Vagina (tissue), 2 donors: ENCODE results near the gene EXOSC2.

Experiments
- POLR2A ChIP-seq, 2 donors: fragments of 450-650 bp; IDR thresholded peaks; one replicate each; pipeline ENCODE4 v1.6.1; 2017; ENCODE audit warnings: antibody characterized with exemption in 2 of 2, mild to moderate bottlenecking in 2 of 2, moderate library complexity in 2 of 2
- POLR2AphosphoS5 ChIP-seq, 2 donors: sonication (generic); formaldehyde crosslinking; IDR thresholded peaks; one replicate each; pipeline ENCODE4 v1.9.0; 2017; ENCODE audit warnings: antibody characterized with exemption in 2 of 2, mild to moderate bottlenecking in 2 of 2, low read depth in 1 of 2; ENCODE audit not compliant: insufficient read depth in 1 of 2

- TF ChIP-seq POLR2A (IDR thresholded peaks at IDR 0.05) (no peak), POLR2AphosphoS5 (IDR thresholded peaks at IDR 0.05; ENCODE audit: insufficient read depth in 1 of 2, low read depth in 1 of 2) (no peak)
These were observed 32.7 kb upstream of the EXOSC2 start for GRCh38 chr9:130660683-130661450.
